Epithelial cell of esophagus (primary cell): ENCODE data around the gene TMEM41B.

ENCODE experiments used
- DNase-seq: peaks from one replicate; pipeline ENCODE4 v3.0.0; 2010; ENCODE audit warnings: low read depth
- H3K4me3 ChIP-seq: 2 replicates; pipeline ENCODE4 v1.5.1; 2011; ENCODE audit warnings: mild to moderate bottlenecking, low read length, control low read depth
- CTCF ChIP-seq: IDR thresholded peaks from 2 replicates; pipeline ENCODE4 v1.5.1; 2011; ENCODE audit warnings: low read depth, mild to moderate bottlenecking, low read length, control low read depth, inconsistent platforms; ENCODE audit not compliant: insufficient read depth; ENCODE audit errors: missing control alignments

The TMEM41B gene

GRCh38 chr11:9274499-9275258, 39.7 kb downstream of the TMEM41B start:
- TF ChIP-seq CTCF: no peak
- no peak overlapping the region for H3K4me3 ChIP-seq

GRCh38 chr11:9273376-9274336, 40.7 kb downstream of the TMEM41B start:
- peak; percentile 64 for DNase-seq
- TF ChIP-seq CTCF: no peak
- H3K4me3 ChIP-seq: no peak overlapping the region

More at GRCh38 chr11:9274499-9275258, 39.7 kb downstream of the TMEM41B start:
- no peak for DNase-seq

- TF ChIP-seq CTCF: no peak
- no peak for DNase-seq
- H3K4me3 ChIP-seq: no peak overlapping the region
These were observed 44.8 kb downstream of the TMEM41B start for GRCh38 chr11:9269492-9270013.

- DNase-seq: no peak
- no peak overlapping the region for H3K4me3 ChIP-seq
- no peak for TF ChIP-seq CTCF
These were observed 46.7 kb downstream of the TMEM41B start for GRCh38 chr11:9267680-9268079.

GRCh38 chr11:9266926-9267325, 47.5 kb downstream of the TMEM41B start:
- no peak overlapping the region for H3K4me3 ChIP-seq
- no peak for TF ChIP-seq CTCF
- no peak for DNase-seq

GRCh38 chr11:9266132-9266736, 48.2 kb downstream of the TMEM41B start:
- no peak for TF ChIP-seq CTCF
- no peak for DNase-seq
- H3K4me3 ChIP-seq: no peak overlapping the region
